Measurements from ENCODE around the gene RHOBTB1.
"Not testable (repeated sequence)": the region's sequence is repeated elsewhere in the genome, so short reads cannot be mapped to it uniquely, and the experiment has no call there.

RHOBTB1 gene, protein sequence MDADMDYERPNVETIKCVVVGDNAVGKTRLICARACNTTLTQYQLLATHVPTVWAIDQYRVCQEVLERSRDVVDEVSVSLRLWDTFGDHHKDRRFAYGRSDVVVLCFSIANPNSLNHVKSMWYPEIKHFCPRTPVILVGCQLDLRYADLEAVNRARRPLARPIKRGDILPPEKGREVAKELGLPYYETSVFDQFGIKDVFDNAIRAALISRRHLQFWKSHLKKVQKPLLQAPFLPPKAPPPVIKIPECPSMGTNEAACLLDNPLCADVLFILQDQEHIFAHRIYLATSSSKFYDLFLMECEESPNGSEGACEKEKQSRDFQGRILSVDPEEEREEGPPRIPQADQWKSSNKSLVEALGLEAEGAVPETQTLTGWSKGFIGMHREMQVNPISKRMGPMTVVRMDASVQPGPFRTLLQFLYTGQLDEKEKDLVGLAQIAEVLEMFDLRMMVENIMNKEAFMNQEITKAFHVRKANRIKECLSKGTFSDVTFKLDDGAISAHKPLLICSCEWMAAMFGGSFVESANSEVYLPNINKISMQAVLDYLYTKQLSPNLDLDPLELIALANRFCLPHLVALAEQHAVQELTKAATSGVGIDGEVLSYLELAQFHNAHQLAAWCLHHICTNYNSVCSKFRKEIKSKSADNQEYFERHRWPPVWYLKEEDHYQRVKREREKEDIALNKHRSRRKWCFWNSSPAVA

DNA sequence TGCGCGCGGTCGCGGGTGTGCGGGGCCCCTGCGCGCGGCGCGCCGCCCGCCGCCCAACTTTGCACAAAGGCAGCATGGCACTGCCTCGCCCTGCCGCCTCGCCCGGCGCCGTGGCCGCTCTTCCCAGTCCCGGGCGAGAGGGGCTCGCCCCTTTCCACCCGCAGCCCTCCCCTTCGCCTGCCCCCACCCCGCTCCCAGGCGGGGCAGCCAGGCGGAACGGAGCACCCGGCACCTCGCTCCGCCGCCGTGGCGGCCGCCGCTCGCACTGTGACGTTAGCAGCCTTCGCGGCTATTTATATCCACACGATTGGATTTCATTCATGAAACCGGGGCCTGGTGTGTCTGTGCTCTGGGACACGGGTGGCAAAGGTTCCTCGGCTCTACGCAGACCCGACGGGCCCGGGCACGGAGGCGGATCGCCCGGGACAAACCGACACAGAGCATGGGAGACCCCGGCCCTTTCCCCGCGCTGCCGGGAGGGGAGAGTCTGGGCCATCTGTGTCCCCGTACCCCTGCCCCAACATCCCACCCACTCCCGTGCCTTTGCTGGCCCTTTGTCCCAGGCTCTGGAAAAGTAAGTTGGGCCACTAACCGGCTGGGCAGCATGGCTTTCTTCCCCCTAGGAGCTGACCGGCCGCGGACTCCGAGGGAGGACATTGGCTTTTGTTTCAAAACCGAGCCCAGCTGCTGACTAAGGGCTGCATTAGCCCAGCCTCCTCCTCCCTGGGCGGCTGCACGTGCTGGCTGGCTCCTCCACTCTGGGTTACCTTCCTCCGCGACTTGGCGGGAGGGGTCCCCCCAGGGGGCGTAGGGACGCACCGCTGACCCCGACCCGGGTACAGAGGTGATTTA, at the start of gene RHOBTB1:
Gene RHOBTB1, minus strand, starts transcription at position 128 of the 852 bp plus-strand sequence. CDS start 32,643 bp downstream, outside the sequence.
- peak; percentile 9 for DNase-seq

DNA sequence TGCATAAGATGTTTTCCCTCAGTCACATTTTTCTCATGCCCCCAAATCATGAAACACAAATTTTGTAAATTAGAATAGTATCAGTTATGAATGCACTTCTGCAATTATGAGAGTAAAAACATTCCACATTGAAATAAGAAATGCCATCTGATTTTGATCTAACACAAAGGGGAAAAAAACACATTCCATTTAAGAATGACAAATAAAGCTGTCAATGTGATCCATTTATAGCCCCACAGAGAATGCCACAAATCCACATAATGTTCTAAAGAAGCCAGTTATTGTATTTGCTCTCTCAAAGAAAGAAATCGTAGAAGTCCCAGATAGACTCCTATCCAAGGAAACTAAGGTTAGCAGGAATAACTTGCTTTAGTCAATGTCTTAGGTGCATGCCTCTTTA, 48.7 kb upstream of the RHOBTB1 start:
- DNase-seq = no peak

DNA sequence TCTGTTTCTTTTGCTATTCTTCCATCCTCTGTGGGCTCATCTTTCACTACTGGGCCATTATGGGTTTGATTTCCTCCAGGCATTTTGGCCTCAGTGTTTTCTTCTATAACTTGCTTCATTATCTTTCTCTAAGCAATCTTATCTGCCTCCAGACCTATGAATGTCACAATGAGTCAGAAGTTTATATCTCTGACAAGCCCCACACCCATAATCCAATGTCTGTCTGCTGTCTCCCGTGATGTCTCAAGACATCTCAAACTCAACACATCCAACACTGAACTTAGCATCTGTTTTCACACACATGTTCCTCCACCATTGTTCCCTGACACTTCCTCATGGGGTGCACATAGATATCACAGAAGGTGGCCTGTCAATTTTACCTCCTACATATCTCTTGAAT, 46.7 kb upstream of the RHOBTB1 start:
- no peak for DNase-seq

DNA sequence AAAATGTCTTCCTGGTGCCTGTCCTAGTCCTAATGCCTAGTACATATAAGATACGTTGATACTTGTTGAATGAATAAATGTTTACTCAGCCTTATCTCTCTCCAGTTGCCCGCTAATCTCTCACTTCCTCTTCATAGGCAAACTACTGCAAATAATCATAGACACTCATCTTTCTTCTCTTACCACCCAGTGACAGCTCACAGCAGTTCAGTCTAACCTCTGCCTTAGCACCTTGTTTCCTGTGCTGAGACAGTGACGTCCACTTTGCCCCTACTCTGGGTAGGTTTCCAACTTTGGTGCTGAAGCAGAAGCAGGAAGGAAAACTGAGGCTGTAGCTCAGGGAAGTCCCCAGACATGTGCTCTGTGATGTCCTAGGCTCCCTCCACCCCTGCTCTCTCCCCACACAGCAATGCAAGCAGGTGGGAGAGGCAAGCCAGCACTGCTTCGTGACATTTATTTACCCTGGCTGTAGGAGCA, 45.5 kb upstream of the RHOBTB1 start:
- DNase-seq = no peak

DNA sequence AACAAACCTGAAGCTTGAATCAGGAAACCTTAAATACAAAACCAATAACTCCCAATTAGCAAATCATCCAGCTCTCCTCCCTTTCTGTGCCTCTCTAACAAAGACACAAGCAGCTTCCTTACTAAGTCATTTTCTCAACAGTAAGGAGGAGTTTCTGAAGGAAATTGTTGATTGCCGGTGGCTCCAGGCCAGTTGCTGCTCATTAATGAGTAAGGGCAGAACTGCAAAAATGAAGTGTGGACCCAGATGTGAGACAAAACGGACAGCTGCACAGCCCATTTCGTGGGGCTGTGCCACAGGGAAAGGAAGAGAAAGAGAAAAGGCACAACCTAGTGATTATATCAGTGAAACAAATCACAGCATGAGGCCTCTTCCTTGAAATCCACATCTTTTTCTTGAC, 42.8 kb upstream of the RHOBTB1 start:
- no peak for DNase-seq

DNA sequence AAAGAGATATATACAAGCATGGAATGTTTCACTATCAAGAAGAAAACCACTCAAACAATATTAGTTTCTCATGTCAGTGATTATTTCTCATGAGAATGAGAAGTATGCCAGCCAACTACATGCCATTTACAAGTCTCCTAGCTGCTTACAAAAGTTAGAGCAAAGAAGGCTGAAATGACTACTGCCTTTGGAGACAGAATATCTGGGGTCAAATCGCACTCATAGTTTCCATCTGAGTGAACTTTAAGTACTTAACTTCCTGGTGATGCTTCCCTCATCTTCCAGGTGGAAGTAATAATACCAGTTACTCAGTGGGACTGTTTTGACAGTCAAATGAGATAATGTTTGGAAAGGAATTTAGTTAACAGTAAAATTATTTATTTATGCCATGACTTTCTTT, 42.0 kb upstream of the RHOBTB1 start:
- DNase-seq = no peak

DNA sequence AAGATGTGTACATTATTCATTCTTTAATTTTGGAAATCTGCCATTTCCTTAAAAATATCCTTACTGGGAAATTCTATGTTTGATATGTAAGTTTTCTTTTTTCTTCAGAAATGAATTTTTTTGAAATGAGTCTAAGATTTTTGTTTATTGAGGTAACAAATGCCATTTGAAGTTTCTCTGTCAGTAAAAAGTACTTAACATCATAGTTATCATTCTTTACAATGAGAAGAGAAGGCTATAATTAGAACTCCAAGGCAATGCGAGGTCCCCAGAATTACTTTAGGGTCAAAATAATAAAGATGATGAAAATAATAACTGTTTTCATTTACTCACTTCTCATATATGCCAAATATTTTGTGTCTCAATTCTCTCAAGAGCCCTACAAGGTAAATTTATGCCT, 37.0 kb upstream of the RHOBTB1 start:
- DNase-seq = no peak

DNA sequence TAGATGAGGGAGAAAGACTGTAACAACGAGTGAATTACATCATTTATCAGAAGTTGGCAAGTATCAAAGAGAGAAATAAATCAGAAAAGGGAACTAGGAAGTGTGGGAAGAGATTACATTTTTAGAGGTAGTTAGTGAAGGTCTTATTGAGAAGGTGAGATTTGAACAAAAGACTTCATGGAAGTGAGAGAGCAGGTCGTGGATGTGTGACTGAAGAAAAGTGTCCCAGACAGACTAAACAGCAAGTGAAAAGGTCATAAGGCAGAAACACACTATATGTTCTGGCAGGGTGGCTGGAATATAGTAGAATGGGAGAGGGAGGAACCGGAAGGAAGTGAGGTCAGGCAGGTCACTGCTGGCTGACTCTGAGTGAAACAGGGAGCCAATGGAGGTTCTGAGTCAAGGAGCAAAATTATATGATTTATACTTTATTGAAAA, 35.7 kb upstream of the RHOBTB1 start:
- DNase-seq = no peak

DNA sequence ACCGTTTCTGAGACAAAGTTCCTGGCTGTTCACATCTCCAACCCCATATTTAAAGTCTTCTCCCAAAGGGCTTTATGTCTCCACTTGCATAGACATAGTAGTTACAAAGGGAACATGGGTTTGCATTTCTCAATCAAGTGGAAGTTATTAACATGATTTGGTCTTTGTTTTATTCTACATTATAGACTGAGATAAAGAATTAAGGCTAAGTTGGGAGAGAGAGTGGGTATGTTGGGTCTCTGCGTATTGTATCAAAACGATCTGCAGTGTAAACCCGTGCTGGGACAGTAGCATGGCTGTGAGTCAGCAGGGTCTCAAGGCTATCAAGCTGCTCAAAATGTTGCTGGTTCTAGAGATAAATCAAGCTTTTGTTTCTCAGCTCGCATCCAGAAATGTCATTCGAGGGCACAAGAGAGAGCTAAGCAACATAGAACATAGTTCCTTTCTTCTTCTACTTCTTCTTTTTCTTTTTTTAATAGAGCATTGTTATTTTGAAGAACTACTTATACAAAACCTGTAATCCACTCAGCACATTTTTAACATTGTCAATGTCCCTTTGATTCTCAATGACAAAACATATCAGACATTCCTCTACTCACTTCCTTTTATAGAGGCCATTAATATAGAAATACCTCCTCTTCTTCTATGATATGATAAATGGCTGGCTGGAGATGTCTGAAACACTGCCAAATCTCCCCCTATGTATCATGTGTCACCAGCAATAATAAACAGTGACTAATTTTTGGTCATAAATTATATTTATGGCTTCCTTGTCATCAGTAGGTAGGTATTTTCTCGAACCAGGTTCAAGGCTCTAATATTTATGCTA, 34.5 kb upstream of the RHOBTB1 start:
- no peak for DNase-seq

DNA sequence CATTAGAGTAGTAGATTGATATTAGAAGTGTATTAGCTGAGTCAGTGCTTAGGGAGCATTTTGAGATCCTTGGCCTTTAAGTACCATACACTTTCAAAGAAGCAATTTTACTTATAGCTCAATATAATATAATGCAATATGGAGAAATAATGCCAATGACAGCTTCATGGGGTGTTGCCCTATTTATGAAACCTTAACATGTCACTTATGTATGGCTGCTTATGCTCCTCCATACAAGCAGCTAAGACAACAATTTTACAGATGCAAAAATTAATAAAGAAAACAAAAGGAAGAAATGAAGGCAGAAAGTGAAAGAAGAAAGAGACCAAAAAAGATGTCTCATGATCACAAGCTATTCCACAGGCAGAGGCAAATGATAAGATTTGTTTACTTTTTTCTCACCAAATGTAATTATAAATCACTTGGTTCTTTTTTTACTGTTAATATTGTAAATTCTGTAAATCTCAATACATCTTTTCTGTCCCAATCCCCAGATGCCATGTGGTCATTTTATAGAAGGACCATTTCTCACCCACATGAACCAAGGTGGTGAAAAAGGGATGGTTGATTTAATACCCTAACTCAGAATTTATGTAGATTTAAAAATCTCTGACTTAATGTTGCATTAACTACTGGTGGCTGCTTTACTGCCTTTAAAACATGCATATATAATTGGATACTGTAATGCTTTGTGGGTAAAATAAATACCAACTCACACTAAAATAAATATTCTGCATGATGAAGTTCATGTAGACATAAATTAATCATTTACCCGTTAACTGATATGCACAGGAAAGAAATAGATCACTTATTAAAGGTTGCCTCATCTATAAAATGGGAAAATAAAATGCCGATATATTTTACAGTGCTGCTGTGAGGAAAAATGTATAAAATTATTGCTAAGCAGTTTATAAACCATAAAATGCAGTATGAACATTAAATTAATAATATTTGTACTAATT, 33.5 kb upstream of the RHOBTB1 start:
- no peak for DNase-seq

DNA sequence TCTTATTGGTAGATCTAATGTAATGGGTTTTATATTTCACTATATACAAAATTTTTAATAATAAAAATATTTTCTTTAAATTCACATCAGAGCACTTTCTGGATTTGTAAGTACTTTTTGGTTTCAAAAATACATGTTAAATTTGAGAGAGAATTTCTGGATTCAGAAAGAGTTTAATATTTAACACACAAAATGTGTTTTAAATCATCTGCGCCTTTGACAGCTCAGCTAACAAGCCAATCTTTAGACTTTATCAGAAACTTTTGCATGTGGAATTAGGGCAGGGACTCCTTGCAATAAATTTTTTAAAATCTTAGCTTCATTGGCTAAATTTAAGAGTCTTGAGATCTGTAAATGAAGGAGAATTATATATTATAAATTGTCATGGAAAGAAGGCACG, 32.7 kb upstream of the RHOBTB1 start:
- DNase-seq = no peak

DNA sequence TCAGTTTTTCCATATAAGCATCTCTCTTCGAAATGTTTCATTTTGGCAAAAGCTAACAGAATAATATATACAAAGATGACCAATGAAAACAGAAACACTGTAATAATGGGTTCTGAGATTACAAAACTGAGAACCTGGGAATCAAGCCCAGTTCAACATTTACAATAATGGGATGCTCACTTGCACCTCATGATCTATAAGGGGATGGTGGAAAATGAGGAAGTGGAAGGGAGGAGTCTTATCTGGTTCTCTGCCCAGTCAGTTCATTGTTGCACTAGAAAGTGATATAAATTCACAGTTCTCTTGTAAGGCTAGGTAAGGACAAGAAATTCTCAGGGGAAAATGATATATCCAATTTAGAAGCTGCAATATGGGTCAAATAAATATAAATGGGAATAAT, 31.7 kb upstream of the RHOBTB1 start:
- no peak for DNase-seq

DNA sequence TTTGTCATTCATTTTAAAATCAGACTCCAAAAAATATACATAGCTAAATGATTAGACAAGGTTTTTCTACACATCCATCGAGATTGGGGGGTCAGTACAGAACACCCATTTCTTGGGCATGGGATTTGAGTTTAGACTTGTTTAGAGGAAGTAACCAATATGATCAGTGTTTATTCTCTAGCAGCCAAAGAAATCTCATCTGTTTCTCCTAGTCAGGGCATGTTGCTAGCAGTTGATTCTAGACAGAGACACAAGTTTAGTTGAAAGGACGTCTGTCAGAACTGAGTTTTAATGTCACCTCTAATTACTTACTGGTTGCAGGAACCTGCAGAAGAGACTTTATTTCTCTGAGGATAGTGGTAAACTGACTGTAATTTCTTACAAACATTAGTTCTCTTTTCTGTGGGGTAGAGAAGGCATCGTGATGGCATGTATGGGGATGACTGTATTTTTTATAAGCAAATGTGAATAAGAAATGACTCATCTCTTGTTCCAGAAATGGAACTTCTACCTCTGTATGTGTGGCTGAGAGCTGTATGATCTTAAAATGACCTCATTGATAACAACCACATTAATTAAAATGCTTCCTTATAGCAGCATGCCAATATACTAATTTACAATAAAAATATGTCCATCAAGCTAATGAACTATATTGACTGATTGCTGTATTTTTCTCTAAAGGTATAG, 30.6 kb upstream of the RHOBTB1 start:
- no peak for DNase-seq

DNA sequence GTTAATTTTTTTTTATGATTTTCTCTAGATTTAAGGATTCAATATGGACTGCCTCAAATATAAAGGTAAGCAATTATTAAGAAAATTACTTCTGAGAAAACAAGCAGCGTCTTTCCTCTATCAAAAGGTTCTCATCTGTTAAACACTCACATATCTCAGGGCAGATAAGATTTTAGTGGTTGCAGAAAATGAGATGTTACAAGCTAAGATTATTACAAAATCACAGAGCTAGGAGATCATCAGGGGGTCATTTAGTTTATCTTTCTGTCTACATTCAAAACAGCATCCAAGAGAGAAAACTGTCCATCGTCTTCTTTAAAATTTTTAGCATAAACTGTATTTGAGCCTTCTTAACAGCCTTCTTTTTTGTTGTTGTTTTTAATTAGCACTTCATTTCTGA, 29.1 kb upstream of the RHOBTB1 start:
- no peak for DNase-seq

DNA sequence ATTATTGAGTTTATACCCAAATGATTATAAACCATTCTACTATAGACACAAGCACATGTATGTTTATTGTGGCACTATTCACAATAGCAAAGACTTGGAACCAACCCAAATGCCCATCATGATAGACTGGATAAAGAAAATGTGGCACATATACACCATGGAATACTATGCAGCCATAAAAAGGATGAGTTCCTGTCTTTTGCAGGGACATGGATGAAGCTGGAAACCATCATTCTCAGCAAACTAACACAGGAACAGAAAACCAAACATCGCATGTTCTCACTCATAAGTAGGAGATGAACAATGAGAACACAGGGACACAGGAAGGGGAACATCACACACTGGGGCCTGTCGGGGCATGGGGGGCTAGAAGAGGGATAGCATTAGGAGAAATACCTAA, 28.2 kb upstream of the RHOBTB1 start:
- DNase-seq = not testable (repeated sequence)

DNA sequence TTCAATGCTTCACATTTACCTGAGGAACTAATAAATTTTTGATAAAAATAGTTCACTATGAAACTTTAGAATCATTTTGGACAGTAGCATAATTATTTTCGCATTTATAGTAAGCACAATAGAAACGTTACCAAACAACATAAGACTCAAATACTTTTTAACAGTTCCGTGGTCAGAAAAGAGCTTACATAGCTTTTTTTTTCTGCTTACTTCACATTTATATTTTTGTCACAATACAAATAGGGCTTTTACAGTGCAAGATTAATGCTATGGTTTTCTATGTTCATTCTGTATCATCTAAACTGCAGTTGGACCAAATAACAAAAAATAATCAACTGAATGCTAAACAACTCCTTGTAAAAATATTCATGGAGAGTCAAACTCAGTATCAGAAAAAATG, 26.5 kb upstream of the RHOBTB1 start:
- no peak for DNase-seq

DNA sequence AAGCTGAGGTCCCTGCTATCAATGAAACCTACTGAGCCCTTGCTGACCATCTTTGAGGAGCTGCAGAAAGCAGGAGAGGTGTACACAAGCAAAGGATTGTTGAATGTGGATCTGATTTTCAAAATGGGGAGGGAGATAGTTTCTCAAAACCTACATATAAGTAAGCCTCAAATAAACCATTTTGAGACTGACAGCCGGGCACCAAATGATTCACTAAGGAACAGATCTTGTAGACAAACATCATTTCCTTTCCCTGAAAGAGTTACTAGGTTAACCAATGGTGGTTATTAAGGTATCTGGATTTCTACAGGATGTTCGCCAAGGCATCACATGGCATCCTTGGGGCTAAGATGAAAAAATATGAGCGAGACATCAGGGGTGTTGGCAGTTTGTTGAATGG, 24.5 kb upstream of the RHOBTB1 start:
- DNase-seq = no peak

DNA sequence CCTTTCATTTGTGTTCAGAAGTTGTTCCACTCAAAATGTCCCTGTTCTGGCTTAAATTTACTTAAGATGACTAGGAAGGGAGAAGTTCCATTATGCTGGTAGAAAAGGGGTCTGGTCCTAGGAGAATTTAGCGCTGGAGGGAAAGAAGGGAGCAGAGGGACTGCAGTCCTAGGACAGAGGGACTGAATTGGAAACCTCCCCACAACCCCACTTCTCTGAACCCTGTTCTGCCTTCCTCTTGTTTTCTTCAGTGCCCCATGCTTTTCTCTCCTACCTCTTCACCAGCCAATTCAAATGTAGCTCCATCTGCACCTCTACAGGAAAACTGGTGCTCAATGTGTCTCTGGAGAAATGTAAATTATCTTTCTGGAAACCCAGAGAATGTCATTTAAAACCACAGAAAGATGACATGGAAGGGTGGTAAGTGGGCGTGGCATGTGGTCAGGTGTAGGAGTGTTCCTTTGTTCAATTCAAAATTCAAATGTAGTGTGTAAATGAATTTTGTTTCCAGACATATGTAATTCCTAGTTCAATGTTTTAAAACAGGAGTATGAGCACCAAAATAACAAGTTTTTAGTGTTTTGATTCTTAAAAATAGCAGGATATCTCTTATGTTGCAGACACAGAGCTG, 24.0 kb upstream of the RHOBTB1 start:
- DNase-seq = no peak

DNA sequence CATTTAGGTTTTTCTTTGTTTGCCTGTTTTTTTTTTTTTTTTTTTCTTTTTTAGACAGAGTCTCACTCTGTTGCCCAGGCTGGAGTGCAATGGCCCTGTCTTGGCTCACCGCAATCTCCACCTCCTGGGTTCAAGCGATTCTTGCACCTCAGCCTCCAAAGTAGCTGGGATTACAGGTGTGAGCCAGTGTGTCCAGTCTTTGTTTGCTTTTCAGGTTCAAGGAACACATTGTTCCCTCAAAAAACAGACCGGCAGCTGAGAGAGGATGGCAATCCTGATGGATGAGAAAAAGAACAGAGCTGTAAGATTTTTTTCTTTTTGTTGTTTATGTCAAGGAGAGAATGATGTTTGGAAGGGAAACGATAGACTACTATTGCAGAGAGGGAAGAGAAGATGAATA, 23.3 kb upstream of the RHOBTB1 start:
- no peak for DNase-seq

DNA sequence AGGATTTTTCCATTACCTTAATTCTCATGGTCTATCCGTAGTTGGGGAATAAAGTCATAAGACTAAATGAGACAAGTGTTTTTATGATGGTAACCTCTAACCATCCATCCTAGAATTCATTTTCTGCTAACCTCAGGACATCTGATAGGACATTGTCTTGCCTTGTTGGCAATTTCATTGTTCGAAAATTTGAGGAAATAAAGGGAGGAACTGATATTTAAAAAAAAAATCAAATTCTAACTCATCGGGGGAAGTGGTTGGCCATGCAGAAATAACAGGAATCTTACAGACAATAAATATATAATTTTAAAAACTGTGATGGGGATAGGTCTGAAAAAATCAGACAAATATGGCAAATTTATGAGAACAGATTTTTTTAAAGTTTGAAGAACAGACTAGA, 21.7 kb upstream of the RHOBTB1 start:
- DNase-seq = no peak
